Erythroblast (primary cell): ENCODE data around the gene CALR3.

Source experiments
- GATA1 ChIP-seq: IDR thresholded peaks from 2 replicates; pipeline ENCODE4 v1.6.1; 2011; ENCODE audit warnings: low read depth, mild to moderate bottlenecking, control low read depth, low read length, moderate library complexity
- POLR2A ChIP-seq: IDR thresholded peaks from 2 replicates; pipeline ENCODE4 v1.6.1; 2011; ENCODE audit warnings: mild to moderate bottlenecking, low read length

DNA sequence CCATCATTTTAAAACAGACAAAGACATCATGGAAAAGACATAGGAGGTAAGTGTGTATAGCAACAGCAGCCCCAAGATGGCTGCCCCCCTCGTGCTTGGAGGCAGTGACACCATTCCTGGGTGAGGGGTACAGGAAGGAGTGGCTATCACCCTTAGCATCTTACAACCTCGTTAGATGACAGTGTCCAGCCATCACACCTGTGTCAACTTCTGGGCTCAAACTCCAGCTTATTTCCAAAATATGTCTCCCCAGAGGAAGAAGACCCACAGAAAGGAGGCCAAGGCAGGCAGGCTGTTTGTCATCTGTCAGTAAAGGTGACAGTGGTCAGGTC is 51.7 kb downstream of the CALR3 start:
- TF ChIP-seq POLR2A (no peak), GATA1 (no peak)
